ENCODE data around the gene SH2D2A.
"Not testable (repeated sequence)": the region's sequence is repeated elsewhere in the genome, so short reads cannot be mapped to it uniquely, and the experiment has no call there.

SH2D2A gene

GRCh38 chr1:156768610-156769295, 47.9 kb downstream of the SH2D2A start:
- DNase-seq (ENCODE audit: low spot score), result no peak

GRCh38 chr1:156767879-156768604, 48.6 kb downstream of the SH2D2A start:
- DNase-seq (ENCODE audit: low spot score), result no peak

GRCh38 chr1:156767101-156767878, 49.4 kb downstream of the SH2D2A start, which contains the start of gene PRCC:
Gene PRCC, plus strand, starts transcription at chr1:156767535. Its CDS starts 237 bp downstream, at chr1:156767772.
- peak; percentile 83 for DNase-seq (ENCODE audit: low spot score)

- DNase-seq (ENCODE audit: low spot score), result no peak
Measured at GRCh38 chr1:156766298-156767100, 50.1 kb downstream of the SH2D2A start.

- DNase-seq (ENCODE audit: low spot score), result no peak
Measured at GRCh38 chr1:156765666-156766065, 51.0 kb downstream of the SH2D2A start.

- not testable (repeated sequence) for DNase-seq (ENCODE audit: low spot score)
Measured at GRCh38 chr1:156765136-156765535, 51.5 kb downstream of the SH2D2A start.

- DNase-seq (ENCODE audit: low spot score), result no peak
Measured at GRCh38 chr1:156760796-156761104, 55.9 kb downstream of the SH2D2A start.

- no peak for DNase-seq (ENCODE audit: low spot score)
Measured at GRCh38 chr1:156760092-156760795, 56.4 kb downstream of the SH2D2A start.

- DNase-seq (ENCODE audit: low spot score), result not testable (repeated sequence)
Measured at GRCh38 chr1:156757572-156758253, 58.9 kb downstream of the SH2D2A start.

GRCh38 chr1:156756355-156756754, 60.3 kb downstream of the SH2D2A start:
- no peak for DNase-seq (ENCODE audit: low spot score)

Data from HuH-7.5 (cell line).